Measurements from ENCODE around the gene FOXL2.

- TF ChIP-seq CTCF (IDR thresholded peaks at IDR 0.05; ENCODE audit: low read depth, low read length): peak; percentile 56
- no peak for TF ChIP-seq EZH2phosphoT487 (IDR thresholded peaks at IDR 0.05; ENCODE audit: low read depth)
These were observed 10.8 kb downstream of the FOXL2 start for GRCh38 chr3:138935863-138936740.

Measured in OCI-LY3 (cell line).